ENCODE results near the gene TRIM47.
"Not testable (repeated sequence)": the region's sequence is repeated elsewhere in the genome, so short reads cannot be mapped to it uniquely, and the experiment has no call there.

Gene TRIM47

GRCh38 chr17:75856062-75856756, 22.2 kb downstream of the TRIM47 start:
- no peak for TF ChIP-seq CTCF (IDR thresholded peaks at IDR 0.05)
- Histone ChIP-seq H3K4me3 (ENCODE audit: low read depth in 1 of 2, low read length in 1 of 2) (peak overlapping the region; percentile 80 to 86), H3K36me3 (peaks cover 16% of the 10 kb centered on the region), H3K9me3 (no peaks in the 10 kb centered on the region), H3K27ac (peak overlapping the region; percentile 95), H3K4me1 (ENCODE audit: control insufficient read depth in 1 of 2, insufficient read depth in 1 of 2, low read depth in 1 of 2, low read length in 1 of 2) (peaks cover 67 to 69% of the 10 kb centered on the region in 2 experiments), H3K27me3 (no peaks in the 10 kb centered on the region)

- TF ChIP-seq CTCF (IDR thresholded peaks at IDR 0.05), result peak; percentile 76
- peak within 1 kb of the TSS; percentile 95 for H3K27ac ChIP-seq
- H3K4me3 ChIP-seq (ENCODE audit: low read depth in 1 of 2, low read length in 1 of 2), result peak within 1 kb of the TSS; percentile 80 to 86
- H3K9me3 ChIP-seq, result no peaks in the 10 kb centered on the region
- no peaks in the 10 kb centered on the region for H3K27me3 ChIP-seq
- peaks cover 23% of the 10 kb centered on the region for H3K36me3 ChIP-seq
- peaks cover 60 to 63% of the 10 kb centered on the region in 2 experiments for H3K4me1 ChIP-seq (ENCODE audit: control insufficient read depth in 1 of 2, insufficient read depth in 1 of 2, low read depth in 1 of 2, low read length in 1 of 2)
These were observed 22.9 kb downstream of the TRIM47 start, which contains the start of gene WBP2 for GRCh38 chr17:75855310-75856061. WBP2 (minus strand) TSS chr17:75855335; CDS start chr17:75855297, 38 bp downstream.

- no peak for TF ChIP-seq CTCF (IDR thresholded peaks at IDR 0.05)
- Histone ChIP-seq H3K36me3 (peaks cover 29% of the 10 kb centered on the region), H3K27me3 (no peaks in the 10 kb centered on the region), H3K4me3 (ENCODE audit: low read depth in 1 of 2, low read length in 1 of 2) (peak overlapping the region; percentile 71 to 86), H3K4me1 (ENCODE audit: control insufficient read depth in 1 of 2, insufficient read depth in 1 of 2, low read depth in 1 of 2, low read length in 1 of 2) (peaks cover 56 to 60% of the 10 kb centered on the region in 2 experiments), H3K9me3 (no peaks in the 10 kb centered on the region), H3K27ac (peak overlapping the region; percentile 95)
These were observed 23.5 kb downstream of the TRIM47 start for GRCh38 chr17:75854881-75855309.

GRCh38 chr17:75854101-75854748, 24.2 kb downstream of the TRIM47 start:
- no peaks in the 10 kb centered on the region for H3K27me3 ChIP-seq
- no peaks in the 10 kb centered on the region for H3K9me3 ChIP-seq
- peaks cover 50 to 53% of the 10 kb centered on the region in 2 experiments for H3K4me1 ChIP-seq (ENCODE audit: control insufficient read depth in 1 of 2, insufficient read depth in 1 of 2, low read depth in 1 of 2, low read length in 1 of 2)
- no peak for TF ChIP-seq CTCF (IDR thresholded peaks at IDR 0.05)
- peaks cover 35% of the 10 kb centered on the region for H3K36me3 ChIP-seq
- H3K27ac ChIP-seq, result peak overlapping the region; percentile 95
- H3K4me3 ChIP-seq (ENCODE audit: low read depth in 1 of 2, low read length in 1 of 2), result peak overlapping the region; percentile 71 to 86

- H3K27me3 ChIP-seq, result no peaks in the 10 kb centered on the region
- H3K4me3 ChIP-seq (ENCODE audit: low read depth in 1 of 2, low read length in 1 of 2), result peak overlapping the region; percentile 71 to 86
- peak overlapping the region; percentile 95 for H3K27ac ChIP-seq
These were observed 24.9 kb downstream of the TRIM47 start for GRCh38 chr17:75853433-75853832.

GRCh38 chr17:75851693-75851991, 26.7 kb downstream of the TRIM47 start:
- H3K27me3 ChIP-seq; H3K4me3 ChIP-seq (ENCODE audit: low read depth in 1 of 2, low read length in 1 of 2); H3K27ac ChIP-seq: not testable (repeated sequence)
- Histone ChIP-seq H3K9me3 (peaks cover 14% of the 10 kb centered on the region), H3K36me3 (peaks cover 61% of the 10 kb centered on the region), H3K4me1 (ENCODE audit: control insufficient read depth in 1 of 2, insufficient read depth in 1 of 2, low read depth in 1 of 2, low read length in 1 of 2) (peaks cover 38 to 42% of the 10 kb centered on the region in 2 experiments)

More at GRCh38 chr17:75853433-75853832, 24.9 kb downstream of the TRIM47 start:
- H3K9me3 ChIP-seq, result no peaks in the 10 kb centered on the region
- no peak for TF ChIP-seq CTCF (IDR thresholded peaks at IDR 0.05)
- peaks cover 50 to 52% of the 10 kb centered on the region in 2 experiments for H3K4me1 ChIP-seq (ENCODE audit: control insufficient read depth in 1 of 2, insufficient read depth in 1 of 2, low read depth in 1 of 2, low read length in 1 of 2)
- peaks cover 43% of the 10 kb centered on the region for H3K36me3 ChIP-seq

All from neutrophil (primary cell).